ENCODE results near the gene TMEM225.

Gene TMEM225

GRCh38 chr11:123852321-123852720, 33.1 kb downstream of the TMEM225 start:
- Histone ChIP-seq H3K4me1 (ENCODE audit: insufficient read depth, low read length, severe bottlenecking) (no peaks in the 10 kb centered on the region), H3K4me2 (ENCODE audit: low read length) (no peak overlapping the region)

GRCh38 chr11:123851110-123851509, 34.4 kb downstream of the TMEM225 start:
- Histone ChIP-seq H3K27ac (ENCODE audit: low read depth, low read length, poor library complexity, severe bottlenecking) (no peak overlapping the region), H3F3A (ENCODE audit: insufficient read depth, low read length) (no peaks in the 10 kb centered on the region), H3K4me2 (ENCODE audit: low read length) (no peak overlapping the region), H2AFZ (ENCODE audit: low read length) (no peak overlapping the region), H3K9me3 (ENCODE audit: low read length) (no peaks in the 10 kb centered on the region), H3K27me3 (ENCODE audit: insufficient read depth, low read length) (no peaks in the 10 kb centered on the region), H4K20me1 (ENCODE audit: insufficient read depth, low read length) (no peaks in the 10 kb centered on the region), H3K4me1 (ENCODE audit: insufficient read depth, low read length, severe bottlenecking) (no peaks in the 10 kb centered on the region), H3K9ac (ENCODE audit: low read length) (no peak overlapping the region), H3K36me3 (ENCODE audit: insufficient read depth, low read length) (no peaks in the 10 kb centered on the region), H3K79me2 (ENCODE audit: insufficient read depth, low read length) (no peaks in the 10 kb centered on the region), H3K4me3 (ENCODE audit: low read depth, low read length, poor library complexity, severe bottlenecking) (no peak overlapping the region), H3K9me2 (ENCODE audit: low read depth, low read length) (no peaks in the 10 kb centered on the region)
- TF ChIP-seq EZH2 (IDR thresholded peaks at IDR 0.05; ENCODE audit: borderline replicate concordance, low read length): no peak
- TF ChIP-seq CTCF (IDR thresholded peaks at IDR 0.05; ENCODE audit: low read length): no peak

More at GRCh38 chr11:123852321-123852720, 33.1 kb downstream of the TMEM225 start:
- no peaks in the 10 kb centered on the region for H4K20me1 ChIP-seq (ENCODE audit: insufficient read depth, low read length)
- no peak overlapping the region for H3K27ac ChIP-seq (ENCODE audit: low read depth, low read length, poor library complexity, severe bottlenecking)
- no peaks in the 10 kb centered on the region for H3F3A ChIP-seq (ENCODE audit: insufficient read depth, low read length)
- H2AFZ ChIP-seq (ENCODE audit: low read length): no peak overlapping the region
- no peak overlapping the region for H3K4me3 ChIP-seq (ENCODE audit: low read depth, low read length, poor library complexity, severe bottlenecking)
- H3K27me3 ChIP-seq (ENCODE audit: insufficient read depth, low read length): no peaks in the 10 kb centered on the region
- no peaks in the 10 kb centered on the region for H3K9me2 ChIP-seq (ENCODE audit: low read depth, low read length)
- TF ChIP-seq CTCF (IDR thresholded peaks at IDR 0.05; ENCODE audit: low read length): no peak
- no peak for TF ChIP-seq EZH2 (IDR thresholded peaks at IDR 0.05; ENCODE audit: borderline replicate concordance, low read length)
- H3K79me2 ChIP-seq (ENCODE audit: insufficient read depth, low read length): no peaks in the 10 kb centered on the region
- no peaks in the 10 kb centered on the region for H3K36me3 ChIP-seq (ENCODE audit: insufficient read depth, low read length)
- no peaks in the 10 kb centered on the region for H3K9me3 ChIP-seq (ENCODE audit: low read length)
- no peak overlapping the region for H3K9ac ChIP-seq (ENCODE audit: low read length)

DNA sequence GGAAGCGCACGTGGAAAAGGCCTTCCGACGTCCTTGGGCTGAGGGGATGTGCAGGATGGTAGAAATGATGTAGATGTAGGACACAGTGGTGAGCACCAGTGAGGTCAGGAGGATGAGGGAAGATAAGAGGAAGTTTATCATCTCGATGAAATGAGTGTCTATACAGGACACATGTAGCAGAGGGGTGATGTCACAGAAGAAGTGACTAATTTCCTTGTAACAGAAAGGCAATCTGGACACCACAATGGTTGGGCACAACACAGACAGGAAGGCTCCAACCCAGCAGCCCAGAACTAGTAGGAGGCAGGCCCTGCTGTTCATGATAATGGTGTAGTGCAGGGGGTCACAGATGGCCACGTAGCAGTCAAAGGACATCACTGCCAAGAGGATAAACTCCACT, 44.3 kb downstream of the TMEM225 start:
- Histone ChIP-seq H3K9ac (ENCODE audit: low read length) (no peak overlapping the region), H3K79me2 (ENCODE audit: insufficient read depth, low read length) (no peaks in the 10 kb centered on the region), H2AFZ (ENCODE audit: low read length) (no peak overlapping the region), H4K20me1 (ENCODE audit: insufficient read depth, low read length) (no peaks in the 10 kb centered on the region), H3K27ac (ENCODE audit: low read depth, low read length, poor library complexity, severe bottlenecking) (no peak overlapping the region), H3K9me3 (ENCODE audit: low read length) (no peaks in the 10 kb centered on the region), H3K27me3 (ENCODE audit: insufficient read depth, low read length) (no peaks in the 10 kb centered on the region), H3K4me3 (ENCODE audit: low read depth, low read length, poor library complexity, severe bottlenecking) (no peak overlapping the region), H3K4me2 (ENCODE audit: low read length) (no peak overlapping the region), H3F3A (ENCODE audit: insufficient read depth, low read length) (no peaks in the 10 kb centered on the region), H3K9me2 (ENCODE audit: low read depth, low read length) (no peaks in the 10 kb centered on the region), H3K36me3 (ENCODE audit: insufficient read depth, low read length) (no peaks in the 10 kb centered on the region), H3K4me1 (ENCODE audit: insufficient read depth, low read length, severe bottlenecking) (no peaks in the 10 kb centered on the region)
- no peak for TF ChIP-seq CTCF (IDR thresholded peaks at IDR 0.05; ENCODE audit: low read length)
- no peak for TF ChIP-seq EZH2 (IDR thresholded peaks at IDR 0.05; ENCODE audit: borderline replicate concordance, low read length)
